GM18951 (cell line): Measurements from ENCODE around the gene SASH1.

Source experiments
- POLR2A ChIP-seq: IDR thresholded peaks from 4 replicates; pipeline ENCODE4 v1.6.1; 2011; ENCODE audit warnings: mild to moderate bottlenecking; ENCODE audit not compliant: insufficient read length, insufficient read depth; ENCODE audit errors: extremely low read depth
- in situ Hi-C: fragments of 300-500 bp; cut with MboI; formaldehyde crosslinking; loops from one replicate; pipeline ENCODE4 v1.12.0; 2022; ENCODE audit warnings: low sequenced_read_pairs, mixed read lengths, inconsistent platforms; ENCODE audit not compliant: unreplicated experiment

SASH1 gene

GRCh38 chr6:148414836-148415235 lies 72.2 kb downstream of the SASH1 start:
- TF ChIP-seq POLR2A = no peak
- in situ Hi-C loops = no loop called here

- no peak for TF ChIP-seq POLR2A
- in situ Hi-C loops = no loop called here
Measured at GRCh38 chr6:148415511-148416260, 73.0 kb downstream of the SASH1 start.

GRCh38 chr6:148416330-148416965 lies 73.8 kb downstream of the SASH1 start:
- in situ Hi-C loops = no loop called here
- no peak for TF ChIP-seq POLR2A

GRCh38 chr6:148417045-148417444 lies 74.4 kb downstream of the SASH1 start:
- in situ Hi-C loops = no loop called here
- no peak for TF ChIP-seq POLR2A

GRCh38 chr6:148419430-148419829 lies 76.8 kb downstream of the SASH1 start:
- TF ChIP-seq POLR2A = no peak
- in situ Hi-C loops = no loop called here

- in situ Hi-C loops = no loop called here
- TF ChIP-seq POLR2A = no peak
Measured at GRCh38 chr6:148422085-148422484, 79.4 kb downstream of the SASH1 start.

GRCh38 chr6:148423133-148423532 lies 80.5 kb downstream of the SASH1 start:
- no peak for TF ChIP-seq POLR2A
- in situ Hi-C loops = no loop called here

- no peak for TF ChIP-seq POLR2A
- in situ Hi-C loops = no loop called here
Measured at GRCh38 chr6:148423601-148424270, 81.1 kb downstream of the SASH1 start.

- TF ChIP-seq POLR2A = no peak
- in situ Hi-C loops = no loop called here
Measured at GRCh38 chr6:148425443-148425842, 82.8 kb downstream of the SASH1 start.

GRCh38 chr6:148426317-148426977 lies 83.8 kb downstream of the SASH1 start:
- no peak for TF ChIP-seq POLR2A
- in situ Hi-C loops = no loop called here

- in situ Hi-C loops = no loop called here
- no peak for TF ChIP-seq POLR2A
Measured at GRCh38 chr6:148427333-148427732, 84.7 kb downstream of the SASH1 start.

- no peak for TF ChIP-seq POLR2A
- in situ Hi-C loops = no loop called here
Measured at GRCh38 chr6:148429423-148429822, 86.8 kb downstream of the SASH1 start.

- in situ Hi-C loops = no loop called here
- TF ChIP-seq POLR2A = no peak
Measured at GRCh38 chr6:148430897-148431296, 88.3 kb downstream of the SASH1 start.
